RWPE1 (cell line): ENCODE results near the gene IER5L.

Source experiments
- CTCF ChIA-PET: fragments of 350-600 bp; sonication (Branson Sonifier 250); formaldehyde crosslinking; extraction: SDS; loops from one replicate; lab custom pipeline; 2021; lab: Yijun Ruan, JAX
- POLR2A ChIA-PET: fragments of 400-600 bp; formaldehyde crosslinking; extraction: SDS; loops from one replicate; lab custom pipeline; 2020; ENCODE audit warnings: antibody characterized with exemption; ENCODE audit not compliant: low non-redundant PET; lab: Yijun Ruan, JAX
- DNase-seq: peaks from one replicate; pipeline ENCODE4 v3.0.0; 2012; ENCODE audit warnings: low spot score
- H3K27ac ChIP-seq: fragments of 450-650 bp; 2 replicates; pipeline ENCODE4 v1.5.1; 2017
- CTCF ChIP-seq: fragments of 450-650 bp; conservative IDR thresholded peaks from 2 replicates; pipeline ENCODE4 v1.5.1; 2017; ENCODE audit warnings: low read depth, mild to moderate bottlenecking

IER5L gene

GRCh38 chr9:129222819-129223218 lies 44.8 kb upstream of the IER5L start:
- no peak overlapping the region for H3K27ac ChIP-seq
- ChIA-PET CTCF (interaction anchor here (0.6 kb wide), 1 partner anchor 91 kb away, joined by 3 read pairs; no protein-coding TSS in a partner anchor), POLR2A (no interaction called here)
- no peak for DNase-seq
- no peak for TF ChIP-seq CTCF

GRCh38 chr9:129221979-129222635 lies 44.0 kb upstream of the IER5L start:
- POLR2A ChIA-PET: no interaction called here
- CTCF ChIA-PET: interaction anchor here (0.6 kb wide), 1 partner anchor 90 kb away, joined by 3 read pairs; no protein-coding TSS in a partner anchor
- H3K27ac ChIP-seq: no peak overlapping the region
- DNase-seq: no peak
- TF ChIP-seq CTCF: no peak

- no peak for TF ChIP-seq CTCF
- H3K27ac ChIP-seq: no peak overlapping the region
- DNase-seq: no peak
- CTCF ChIA-PET: interaction anchor here (0.7 to 1.0 kb wide), 3 partner anchors 12 to 188 kb away, joined by 3 to 4 read pairs (median 3); no protein-coding TSS in a partner anchor
- POLR2A ChIA-PET: interaction anchor here (0.6 kb wide), 1 partner anchor 264 kb away, joined by 4 read pairs; no protein-coding TSS in a partner anchor
Measured at GRCh38 chr9:129221233-129221632, 43.2 kb upstream of the IER5L start.

GRCh38 chr9:129220771-129221170 lies 42.7 kb upstream of the IER5L start:
- ChIA-PET POLR2A (interaction anchor here (0.6 kb wide), 2 partner anchors 12 to 265 kb away, joined by 3 to 4 read pairs; no protein-coding TSS in a partner anchor), CTCF (interaction anchor here (0.7 to 1.0 kb wide), 2 partner anchors 11 to 188 kb away, joined by 3 to 4 read pairs; no protein-coding TSS in a partner anchor)
- no peak overlapping the region for H3K27ac ChIP-seq
- TF ChIP-seq CTCF: no peak
- no peak for DNase-seq

GRCh38 chr9:129218918-129219317 lies 40.9 kb upstream of the IER5L start:
- H3K27ac ChIP-seq: no peak overlapping the region
- no peak for TF ChIP-seq CTCF
- ChIA-PET CTCF (no interaction called here), POLR2A (no interaction called here)
- no peak for DNase-seq

GRCh38 chr9:129218272-129218625 lies 40.2 kb upstream of the IER5L start:
- CTCF ChIA-PET: no interaction called here
- TF ChIP-seq CTCF: no peak
- POLR2A ChIA-PET: no interaction called here
- DNase-seq: no peak
- no peak overlapping the region for H3K27ac ChIP-seq
